HCT116 (cell line): Measurements from ENCODE around the gene KIRREL3. TPM values are rescaled to one million over a fixed set of nuclear protein-coding genes. Genes with fewer than 3 reads are reported as not detected.

Source experiments
- ATAC-seq: fragments of 200-7000 bp; cut with Tn5 transposase; 2 replicates; pipeline ENCODE4 v1.9.1; 2020; ENCODE audit warnings: mild to moderate bottlenecking, moderate library complexity
- BruUV-seq: library from RNA; stranded (reverse); fragments of 400-500 nt; replicated peaks from 2 replicates; lab custom pipeline; 2021; lab: Mats Ljungman, UMichigan
- CTCF ChIA-PET: fragments of 300-600 bp; sonication (Branson Sonifier 250); formaldehyde crosslinking; loops from one replicate; lab custom pipeline; 2021; ENCODE audit warnings: antibody characterized with exemption; lab: Charles Lee
- POLR2A ChIA-PET: fragments of 300-600, 350-600 bp; sonication (Branson Sonifier 250); formaldehyde crosslinking; loops from one replicate; lab custom pipeline; 2021; ENCODE audit warnings: antibody characterized with exemption; lab: Charles Lee
- RAD21 ChIA-PET, 2 experiments: fragments of 300-600 bp; sonication (Branson Sonifier 250); formaldehyde crosslinking; loops; one replicate each; lab custom pipeline; 2023; ENCODE audit warnings: low total read pairs in 2 of 2; ENCODE audit not compliant: uncharacterized antibody in 2 of 2, unreplicated experiment in 2 of 2, low non-redundant PET in 1 of 2; lab: Charles Lee
- DNase-seq: peaks from one replicate; pipeline ENCODE4 v3.0.0-alpha.2; 2010; ENCODE audit warnings: low read depth, low spot score
- H2AFZ ChIP-seq: fragments of 200-600 bp; shearing (Covaris generic), sonication (generic); 2 replicates; pipeline ENCODE4 v1.6.1; 2017; ENCODE audit warnings: low read depth, mixed run types, mixed read lengths, antibody characterized with exemption, low read length; ENCODE audit not compliant: poor library complexity, severe bottlenecking
- H3K27ac ChIP-seq: 2 replicates; pipeline ENCODE4 v1.5.1; 2012; ENCODE audit warnings: low read depth, low read length
- H3K27me3 ChIP-seq: fragments of 200-600 bp; sonication (generic); 2 replicates; pipeline ENCODE4 v1.6.1; 2016; ENCODE audit warnings: mixed run types, low read length, mixed read lengths; ENCODE audit not compliant: insufficient read depth
- H3K36me3 ChIP-seq, 2 experiments: fragments of 200-500 bp in 1 of 2; fragments of 200-600 bp in 1 of 2; sonication (Bioruptor generic) in 1 of 2; sonication (generic) in 1 of 2; 2 replicates each; pipeline versions ENCODE4 v1.5.1 to v1.6.1; 2014 to 2016; ENCODE audit warnings: low read length in 2 of 2, inconsistent platforms in 1 of 2, mixed read lengths in 1 of 2, mixed run types in 1 of 2; ENCODE audit not compliant: insufficient read depth in 2 of 2, control insufficient read depth in 1 of 2
- H3K4me1 ChIP-seq, 2 experiments: fragments of 200-600 bp in 1 of 2; sonication (generic) in 1 of 2; 2 replicates each; pipeline versions ENCODE4 v1.5.1 to v1.6.1; 2012 to 2017; ENCODE audit warnings: low read length in 2 of 2, inconsistent platforms in 1 of 2, mild to moderate bottlenecking in 1 of 2, mixed read lengths in 1 of 2, mixed run types in 1 of 2, moderate library complexity in 1 of 2; ENCODE audit not compliant: insufficient read depth in 2 of 2, control insufficient read depth in 1 of 2
- H3K4me2 ChIP-seq: fragments of 200-600 bp; sonication (generic); 2 replicates; pipeline ENCODE4 v1.6.1; 2017; ENCODE audit warnings: mixed run types, low read length, mixed read lengths
- H3K4me3 ChIP-seq, 2 experiments: fragments of 200-600 bp in 1 of 2; sonication (generic) in 1 of 2; replicated peaks in 1 of 2; 2 replicates each; pipeline ENCODE4 v1.5.1; 2011 to 2016; ENCODE audit warnings: low read length in 2 of 2, control low read depth in 1 of 2, low read depth in 1 of 2, mild to moderate bottlenecking in 1 of 2, mixed read lengths in 1 of 2, mixed run types in 1 of 2
- H3K79me2 ChIP-seq: fragments of 200-600 bp; sonication (generic); 2 replicates; pipeline ENCODE4 v1.6.1; 2017; ENCODE audit warnings: mild to moderate bottlenecking, mixed run types, low read length, moderate library complexity, mixed read lengths; ENCODE audit not compliant: insufficient read depth
- H3K9ac ChIP-seq: fragments of 200-600 bp; sonication (generic); 2 replicates; pipeline ENCODE4 v1.6.1; 2016; ENCODE audit warnings: low read length, mixed read lengths
- H3K9me2 ChIP-seq: fragments of 200-600 bp; sonication (generic), shearing (Covaris generic); 2 replicates; pipeline ENCODE4 v1.6.1; 2017; ENCODE audit warnings: mixed run types, mild to moderate bottlenecking, moderate library complexity; ENCODE audit not compliant: insufficient read depth
- H3K9me3 ChIP-seq, 2 experiments: fragments of 200-500 bp in 1 of 2; fragments of 200-600 bp in 1 of 2; sonication (Bioruptor generic) in 1 of 2; sonication (generic) in 1 of 2; 2 replicates each; pipeline ENCODE4 v1.6.1; 2014 to 2017; ENCODE audit warnings: low read length in 2 of 2, mixed read lengths in 2 of 2, inconsistent platforms in 1 of 2, low read depth in 1 of 2, mild to moderate bottlenecking in 1 of 2, mixed run types in 1 of 2, moderate library complexity in 1 of 2; ENCODE audit not compliant: control insufficient read depth in 1 of 2, insufficient read depth in 1 of 2
- H4K20me1 ChIP-seq: fragments of 200-600 bp; sonication (generic), shearing (Covaris generic); 2 replicates; pipeline ENCODE4 v1.6.1; 2017; ENCODE audit warnings: mixed run types, mild to moderate bottlenecking, moderate library complexity; ENCODE audit not compliant: insufficient read depth
- CBX3 ChIP-seq: IDR thresholded peaks from 2 replicates; pipeline ENCODE4 v1.6.1; 2012; ENCODE audit warnings: low read depth
- CEBPB ChIP-seq: IDR thresholded peaks from 2 replicates; pipeline ENCODE4 v1.6.1; 2012; ENCODE audit warnings: low read depth
- CTCF ChIP-seq, 3 experiments: fragments of 200-600 bp in 1 of 3; sonication (generic) in 1 of 3; IDR thresholded peaks in 2 of 3; conservative IDR thresholded peaks in 1 of 3; 2 replicates each; pipeline ENCODE4 v1.5.1; 2012 to 2017; ENCODE audit warnings: low read depth in 2 of 3, low read length in 2 of 3, antibody characterized with exemption in 1 of 3, borderline replicate concordance in 1 of 3, control low read depth in 1 of 3, mild to moderate bottlenecking in 1 of 3, mixed read lengths in 1 of 3, mixed run types in 1 of 3, moderate library complexity in 1 of 3; ENCODE audit not compliant: insufficient read depth in 1 of 3
- ELF1 ChIP-seq: IDR thresholded peaks from 2 replicates; pipeline ENCODE4 v1.6.1; 2012; ENCODE audit warnings: low read depth, borderline replicate concordance
- EZH2 ChIP-seq: fragments of 200-600 bp; sonication (generic); IDR thresholded peaks from 2 replicates; pipeline ENCODE4 v1.6.1; 2017; ENCODE audit warnings: antibody characterized with exemption, mixed run types
- EZH2phosphoT487 ChIP-seq: fragments of 200-600 bp; IDR thresholded peaks from 2 replicates; pipeline ENCODE4 v1.6.1; 2018; ENCODE audit warnings: antibody characterized with exemption, borderline replicate concordance
- FOSL1 ChIP-seq: IDR thresholded peaks from 2 replicates; pipeline ENCODE4 v1.6.1; 2012; ENCODE audit warnings: low read depth
- JUND ChIP-seq: IDR thresholded peaks from 2 replicates; pipeline ENCODE4 v1.6.1; 2012
- MAX ChIP-seq: IDR thresholded peaks from 2 replicates; pipeline ENCODE4 v1.6.1; 2012
- POLR2A ChIP-seq: IDR thresholded peaks from 2 replicates; pipeline ENCODE4 v1.7.0; 2011; ENCODE audit warnings: borderline replicate concordance; ENCODE audit not compliant: insufficient read depth, insufficient read length; ENCODE audit errors: extremely low read depth
- POLR2AphosphoS5 ChIP-seq: IDR thresholded peaks from 2 replicates; pipeline ENCODE4 v1.6.1; 2011; ENCODE audit warnings: mild to moderate bottlenecking, low read depth, low read length, moderate library complexity
- RAD21 ChIP-seq: IDR thresholded peaks from 2 replicates; pipeline ENCODE4 v1.6.1; 2012; ENCODE audit warnings: low read depth, mild to moderate bottlenecking
- SIN3A ChIP-seq: IDR thresholded peaks from 2 replicates; pipeline ENCODE4 v1.6.1; 2012; ENCODE audit warnings: low read depth
- SRF ChIP-seq: IDR thresholded peaks from 2 replicates; pipeline ENCODE4 v1.6.1; 2012; ENCODE audit warnings: low read depth
- TCF7L2 ChIP-seq: IDR thresholded peaks from 2 replicates; pipeline ENCODE4 v1.7.0; 2011; ENCODE audit warnings: borderline replicate concordance, inconsistent platforms; ENCODE audit not compliant: insufficient read depth, insufficient read length; ENCODE audit errors: extremely low read depth
- YY1 ChIP-seq: IDR thresholded peaks from 2 replicates; pipeline ENCODE4 v1.6.1; 2011; ENCODE audit warnings: low read length, low read depth, moderate library complexity, mild to moderate bottlenecking; ENCODE audit not compliant: insufficient replicate concordance; ENCODE audit errors: extremely low read depth
- ZBTB33 ChIP-seq: IDR thresholded peaks from 2 replicates; pipeline ENCODE4 v1.6.1; 2011; ENCODE audit warnings: mild to moderate bottlenecking, low read length, moderate library complexity; ENCODE audit not compliant: insufficient replicate concordance; ENCODE audit errors: extremely low read depth
- ZNF274 ChIP-seq: fragments of 200-500 bp; sonication (Bioruptor generic); IDR thresholded peaks from 2 replicates; pipeline ENCODE4 v1.6.1; 2014; ENCODE audit warnings: mild to moderate bottlenecking, low read depth, low read length, inconsistent platforms
- intact Hi-C: fragments of 100-400 bp; cut with micrococcal nuclease; formaldehyde crosslinking; loops from 2 replicates; pipeline ENCODE4 v1.10.0; 2022
- total RNA-seq: library from RNA; stranded (reverse); gene quantifications from one replicate; pipeline ENCODE4 v1.2.1, GENCODE V29; 2021; ENCODE audit not compliant: unreplicated experiment

The KIRREL3 gene
- total RNA-seq, 1 experiment from 2014 or later, result not detected

GRCh38 chr11:126542334-126543015 lies 458.1 kb downstream of the KIRREL3 start:
- Histone ChIP-seq H2AFZ (no peak overlapping the region), H3K9me3 (no peaks in the 10 kb centered on the region), H3K9me2 (no peaks in the 10 kb centered on the region), H4K20me1 (no peaks in the 10 kb centered on the region), H3K4me1 (no peaks in the 10 kb centered on the region), H3K4me3 (no peak overlapping the region), H3K27me3 (peaks cover 70% of the 10 kb centered on the region), H3K9ac (no peak overlapping the region), H3K27ac (no peak overlapping the region), H3K36me3 (no peaks in the 10 kb centered on the region), H3K4me2 (no peak overlapping the region), H3K79me2 (no peaks in the 10 kb centered on the region)
- ATAC-seq (no peak), DNase-seq (no peak)
- ChIA-PET POLR2A (no interaction called here), RAD21 (no interaction called here), CTCF (no interaction called here)
- intact Hi-C loops, result no loop called here
- no peak for TF ChIP-seq CEBPB
- no peak for TF ChIP-seq YY1
- no peak for TF ChIP-seq ZBTB33
- TF ChIP-seq EZH2phosphoT487, result no peak
- TF ChIP-seq POLR2AphosphoS5, result no peak
- TF ChIP-seq SIN3A, result no peak
- TF ChIP-seq POLR2A, result no peak
- TF ChIP-seq EZH2, result no peak
- no peak for TF ChIP-seq MAX
- TF ChIP-seq FOSL1, result no peak
- TF ChIP-seq ZNF274, result no peak
- no peak for TF ChIP-seq RAD21
- TF ChIP-seq ELF1, result no peak
- TF ChIP-seq SRF, result no peak
- TF ChIP-seq CTCF (IDR thresholded peaks at IDR 0.05 in 2 of 3, conservative IDR thresholded peaks at IDR 0.05 in 1 of 3; ENCODE audit: borderline replicate concordance in 1 of 3, insufficient read depth in 1 of 3, low read depth in 2 of 3, low read length in 2 of 3), result no peak
- no peak for TF ChIP-seq CBX3
- no peak for TF ChIP-seq TCF7L2
- TF ChIP-seq JUND, result no peak
- no TSS peak for BruUV-seq
